Ectodermal cell (in vitro differentiated cells): ENCODE data around the gene GSTM4.

Experiments used
- H3K27ac ChIP-seq: 2 replicates; pipeline ENCODE4 v1.7.0; 2013; ENCODE audit warnings: mild to moderate bottlenecking, low read depth, low read length; ENCODE audit not compliant: insufficient read depth, poor library complexity, severe bottlenecking
- H3K27me3 ChIP-seq: 2 replicates; pipeline ENCODE4 v1.7.0; 2013; ENCODE audit warnings: mild to moderate bottlenecking, low read length; ENCODE audit not compliant: insufficient read depth, control insufficient read depth, poor library complexity, severe bottlenecking
- H3K36me3 ChIP-seq: one replicate; pipeline ENCODE4 v1.7.0; 2013; ENCODE audit warnings: low read length; ENCODE audit not compliant: control insufficient read depth, insufficient read depth
- H3K4me1 ChIP-seq: one replicate; pipeline ENCODE4 v1.7.0; 2013; ENCODE audit warnings: low read length; ENCODE audit not compliant: control insufficient read depth, insufficient read depth
- H3K4me3 ChIP-seq: 2 replicates; pipeline ENCODE4 v1.7.0; 2013; ENCODE audit warnings: low read depth, low read length, control low read depth; ENCODE audit not compliant: insufficient read depth
- H3K9me3 ChIP-seq: 2 replicates; pipeline ENCODE4 v1.7.0; 2013; ENCODE audit warnings: mild to moderate bottlenecking, low read length, moderate library complexity; ENCODE audit not compliant: control insufficient read depth
- WGBS, 2 experiments: methylation state at CpG; one replicate each; pipeline ENCODE4 v1.1.7; 2013; ENCODE audit warnings: missing lambda C conversion rate in 2 of 2; 5-methylcytosine and 5-hydroxymethylcytosine counted together

The GSTM4 gene

GRCh38 chr1:109630898-109631512, 24.9 kb upstream of the GSTM4 start:
- WGBS, 2 experiments: 96 to 97% methylated on average over 14 of the region's 14 CpGs
- Histone ChIP-seq H3K27me3 (no peaks in the 10 kb centered on the region), H3K36me3 (peaks cover 20% of the 10 kb centered on the region), H3K4me1 (peaks cover 8% of the 10 kb centered on the region), H3K27ac (no peak overlapping the region), H3K9me3 (no peaks in the 10 kb centered on the region), H3K4me3 (no peak overlapping the region)

DNA sequence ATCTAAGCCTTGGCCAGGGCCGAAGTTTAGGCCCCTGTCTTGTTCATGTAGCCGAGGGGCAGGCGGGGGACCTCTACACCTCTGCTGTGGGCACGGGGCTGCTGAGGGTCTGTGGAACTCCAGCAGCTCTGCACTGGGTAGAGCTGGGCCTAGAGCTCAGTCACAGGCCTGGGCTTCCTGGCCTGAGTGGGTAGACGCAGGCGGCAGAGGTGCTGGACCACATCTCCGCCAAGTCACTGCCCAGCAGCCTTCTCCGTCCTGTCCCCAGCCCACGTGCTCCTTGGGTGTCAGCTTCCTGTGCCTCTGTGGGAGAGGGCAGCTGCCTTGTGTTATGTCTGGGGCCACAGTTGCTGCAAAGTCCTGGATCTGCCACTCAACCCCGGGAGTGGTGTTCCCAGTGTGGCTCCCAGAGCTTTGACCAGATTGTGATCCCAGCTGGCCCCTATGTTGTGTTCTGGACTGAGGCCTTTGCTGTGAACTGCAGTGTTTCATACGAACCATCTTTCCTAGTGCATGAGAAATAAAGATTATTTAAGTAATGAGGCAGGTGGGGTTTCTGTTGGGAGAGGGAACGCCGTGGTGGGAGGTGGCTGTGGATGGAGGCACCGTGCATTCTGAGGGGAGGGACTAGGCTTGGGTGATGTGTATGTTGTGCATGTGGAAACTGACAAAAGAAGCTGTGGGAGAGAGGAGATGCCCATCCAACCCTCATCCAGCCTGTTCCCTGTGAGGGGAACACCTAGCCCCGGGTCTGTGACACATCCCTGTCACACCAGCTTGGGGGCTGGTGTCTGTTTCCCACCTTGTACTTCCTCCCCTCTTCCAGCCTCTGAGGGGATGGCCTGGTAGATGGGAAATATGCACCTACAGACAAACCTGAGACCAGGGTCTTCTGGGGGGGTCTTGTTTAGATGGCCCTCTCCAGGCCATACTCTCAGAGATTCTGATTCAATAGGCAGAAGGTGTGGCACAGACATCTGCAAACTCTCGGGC, 24.1 kb upstream of the GSTM4 start:
- Histone ChIP-seq H3K9me3 (no peaks in the 10 kb centered on the region), H3K36me3 (peaks cover 17% of the 10 kb centered on the region), H3K27me3 (no peaks in the 10 kb centered on the region), H3K4me3 (no peak overlapping the region), H3K4me1 (peaks cover 16% of the 10 kb centered on the region), H3K27ac (no peak overlapping the region)
- WGBS, 2 experiments: 94% methylated on average over 16 of the region's 16 CpGs

- 84 to 86% methylated on average over 5 of the region's 5 CpGs for WGBS, 2 experiments
- no peak overlapping the region for H3K27ac ChIP-seq
- no peaks in the 10 kb centered on the region for H3K9me3 ChIP-seq
- H3K4me1 ChIP-seq: peaks cover 16% of the 10 kb centered on the region
- no peak overlapping the region for H3K4me3 ChIP-seq
- H3K36me3 ChIP-seq: peaks cover 9% of the 10 kb centered on the region
- no peaks in the 10 kb centered on the region for H3K27me3 ChIP-seq
Measured at GRCh38 chr1:109632671-109633346, 23.1 kb upstream of the GSTM4 start.

DNA sequence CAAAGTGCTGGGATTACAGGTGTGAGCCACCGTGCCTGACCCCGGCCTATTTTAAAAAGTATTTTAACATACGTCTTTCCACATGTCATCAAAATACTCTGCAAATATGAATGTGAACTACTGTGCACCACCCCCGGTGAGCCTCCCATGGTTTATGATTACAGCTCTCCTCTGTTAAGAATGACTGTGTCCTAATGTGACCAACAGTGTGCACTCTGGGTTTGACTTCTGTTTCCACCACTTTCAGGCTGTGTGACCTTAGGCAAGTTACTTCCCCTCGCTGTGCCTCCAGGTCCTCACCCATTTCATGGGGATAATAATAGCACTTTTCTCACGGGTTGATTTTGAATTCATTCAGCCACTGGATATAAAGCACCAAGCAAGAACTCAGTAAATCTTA, 21.6 kb upstream of the GSTM4 start:
- H3K27me3 ChIP-seq: no peaks in the 10 kb centered on the region
- H3K36me3 ChIP-seq: peaks cover 5% of the 10 kb centered on the region
- H3K4me1 ChIP-seq: peaks cover 16% of the 10 kb centered on the region
- H3K4me3 ChIP-seq: no peak overlapping the region
- 86 to 89% methylated on average over 6 of the region's 6 CpGs for WGBS, 2 experiments
- H3K27ac ChIP-seq: no peak overlapping the region
- H3K9me3 ChIP-seq: no peaks in the 10 kb centered on the region

DNA sequence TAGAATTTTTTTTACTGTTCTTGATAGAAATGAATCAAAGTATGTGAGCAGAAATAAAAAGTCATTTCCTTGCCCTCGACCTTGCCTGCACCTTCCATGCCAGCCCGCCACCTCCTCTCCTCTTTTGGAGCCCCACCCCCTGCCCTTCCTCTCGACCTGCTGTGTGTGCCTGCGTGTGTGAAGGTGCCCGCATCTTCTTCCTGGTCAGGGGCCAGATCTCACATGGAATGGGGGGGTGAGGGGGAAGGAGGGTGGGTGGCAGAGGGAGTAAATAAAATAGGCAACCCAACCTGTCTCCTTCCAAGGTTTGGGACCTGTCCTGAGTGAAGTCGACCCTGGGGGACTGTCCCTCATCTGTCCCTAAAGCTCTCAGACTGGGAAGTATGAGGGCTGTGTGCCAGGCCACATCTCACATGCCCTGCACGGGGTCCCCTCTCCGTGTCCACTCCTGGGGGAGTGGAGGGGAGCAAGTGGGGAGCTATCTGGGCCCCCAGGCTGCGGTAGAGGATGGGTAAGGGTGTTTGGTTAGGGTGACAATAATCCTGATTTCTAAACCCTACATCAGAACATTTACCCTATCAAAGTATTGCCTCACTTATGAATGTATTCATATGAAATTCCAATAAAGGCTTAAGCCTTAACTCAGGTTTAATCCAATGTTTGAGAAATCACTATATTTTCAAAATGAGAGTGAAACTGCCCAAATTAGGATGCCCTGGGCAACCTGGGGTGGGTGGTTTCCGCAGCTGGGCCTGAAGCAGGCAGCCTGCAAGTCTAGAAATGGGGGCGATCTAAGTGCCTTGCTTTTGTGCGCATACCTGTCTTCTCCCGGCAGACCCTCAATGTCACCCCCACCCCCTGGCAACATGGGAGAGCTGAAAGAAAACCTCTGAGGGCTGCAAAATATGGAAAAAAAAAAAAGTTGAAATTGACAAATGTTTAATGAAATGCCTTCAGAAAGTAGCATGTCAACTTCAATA, 20.8 kb upstream of the GSTM4 start:
- 77 to 81% methylated on average over 12 of the region's 13 CpGs for WGBS, 2 experiments
- Histone ChIP-seq H3K4me1 (peaks cover 24% of the 10 kb centered on the region), H3K9me3 (no peaks in the 10 kb centered on the region), H3K27ac (no peak overlapping the region), H3K36me3 (no peaks in the 10 kb centered on the region), H3K4me3 (no peak overlapping the region), H3K27me3 (no peaks in the 10 kb centered on the region)

DNA sequence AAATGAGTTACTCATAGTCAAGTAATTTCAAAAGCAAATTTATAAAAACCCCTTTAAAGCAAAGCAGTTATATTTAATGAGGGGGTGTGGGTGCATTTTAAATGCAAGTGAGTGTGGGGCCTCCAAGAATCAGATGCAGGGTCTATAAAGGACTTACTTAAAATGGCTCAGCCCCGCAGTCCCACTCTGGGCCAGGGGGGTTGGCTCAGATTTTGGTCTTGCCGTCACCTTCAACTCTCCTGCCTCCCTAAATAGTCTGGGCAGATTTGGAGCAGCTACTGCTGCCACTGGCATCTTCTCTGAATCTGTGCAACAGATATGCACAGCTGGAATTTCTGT, 20.1 kb upstream of the GSTM4 start:
- Histone ChIP-seq H3K27me3 (no peaks in the 10 kb centered on the region), H3K4me3 (no peak overlapping the region), H3K27ac (no peak overlapping the region), H3K36me3 (no peaks in the 10 kb centered on the region), H3K4me1 (peaks cover 25% of the 10 kb centered on the region), H3K9me3 (no peaks in the 10 kb centered on the region)
- WGBS, 2 experiments: 70 to 75% methylated on average over 2 of the region's 2 CpGs

DNA sequence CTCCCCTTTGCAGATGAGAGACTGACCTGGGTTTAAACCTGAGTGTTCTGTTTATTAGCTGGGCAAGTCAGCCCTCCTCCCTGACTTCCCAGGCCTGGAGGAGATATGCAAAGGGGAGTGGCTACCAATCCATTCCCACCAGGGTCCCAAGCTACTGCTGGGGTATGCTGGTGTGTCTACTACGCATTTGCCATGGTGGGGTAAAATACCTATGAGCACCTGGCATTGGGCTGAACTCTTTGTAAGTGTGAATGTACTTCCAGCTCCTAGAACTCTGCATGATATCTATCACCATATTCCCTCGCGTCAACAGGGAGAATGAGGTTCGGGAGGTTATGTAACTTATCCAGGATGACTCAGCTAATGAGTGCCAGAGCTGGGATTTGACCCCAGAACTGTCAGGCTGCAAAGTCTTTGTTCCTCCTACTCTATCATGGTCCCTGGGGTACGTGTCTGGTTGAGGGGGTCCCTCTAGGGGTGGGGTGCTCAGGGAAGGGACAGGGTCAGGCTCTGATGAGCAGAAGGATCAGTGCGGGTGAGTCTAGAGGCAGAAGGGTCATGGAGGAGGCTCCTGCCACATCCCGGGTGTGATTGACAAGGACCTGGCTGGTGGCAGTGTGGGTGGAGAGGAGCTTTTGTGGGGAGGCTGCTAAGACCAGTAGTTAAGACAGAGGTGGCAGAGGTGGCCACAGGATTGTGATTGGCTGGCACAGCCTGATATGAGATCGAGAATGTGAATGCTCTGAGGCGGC, 19.5 kb upstream of the GSTM4 start:
- Histone ChIP-seq H3K9me3 (no peaks in the 10 kb centered on the region), H3K27me3 (no peaks in the 10 kb centered on the region), H3K36me3 (no peaks in the 10 kb centered on the region), H3K4me1 (peaks cover 25% of the 10 kb centered on the region), H3K27ac (peak overlapping the region; percentile 4), H3K4me3 (no peak overlapping the region)
- WGBS, 2 experiments: 66 to 79% methylated on average over 9 of the region's 9 CpGs

DNA sequence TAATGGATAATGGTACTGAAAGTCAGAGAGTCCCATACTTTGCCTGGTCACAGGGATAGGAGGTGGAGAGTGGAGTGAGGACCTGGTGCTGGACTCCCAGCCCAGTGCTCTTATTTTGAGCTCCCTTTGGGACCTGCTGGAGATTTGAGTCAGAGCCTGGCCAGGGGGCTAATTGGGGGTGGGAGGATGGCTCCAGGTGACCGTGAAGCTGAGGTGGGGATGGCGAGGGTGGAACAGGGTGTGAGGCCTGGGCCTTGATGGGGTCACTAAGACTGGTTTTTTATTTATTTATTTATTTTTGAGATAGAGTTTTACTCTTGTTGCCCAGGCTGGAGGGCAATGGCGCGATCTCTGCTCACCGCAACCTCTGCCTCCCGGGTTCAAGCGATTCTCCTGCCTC, 18.5 kb upstream of the GSTM4 start:
- H3K4me1 ChIP-seq: peaks cover 23% of the 10 kb centered on the region
- H3K36me3 ChIP-seq: no peaks in the 10 kb centered on the region
- H3K27ac ChIP-seq: no peak overlapping the region
- H3K4me3 ChIP-seq: no peak overlapping the region
- H3K27me3 ChIP-seq: peaks cover under 1% of the 10 kb centered on the region
- no peaks in the 10 kb centered on the region for H3K9me3 ChIP-seq
- 89 to 96% methylated on average over 7 of the region's 7 CpGs for WGBS, 2 experiments
